Prostate gland (tissue), 2 donors: ENCODE results near the gene INPP5K. TPM values are rescaled to one million over a fixed set of nuclear protein-coding genes. Genes with fewer than 3 reads are reported as not detected.
"Not testable (repeated sequence)": the region's sequence is repeated elsewhere in the genome, so short reads cannot be mapped to it uniquely, and the experiment has no call there.

Experiments used
- DNase-seq: peaks from one replicate; pipeline ENCODE4 v3.0.0-alpha.2; 2019; ENCODE audit warnings: low spot score
- H3K27ac ChIP-seq, 2 donors: fragments of 200-600 bp; sonication (generic); 2 replicates each; pipeline ENCODE4 v1.5.1; 2017 to 2019
- H3K27me3 ChIP-seq: fragments of 200-600 bp; sonication (generic); replicated peaks from 2 replicates; pipeline ENCODE4 v1.5.1; 2019; ENCODE audit not compliant: insufficient read depth
- H3K36me3 ChIP-seq, 2 donors: fragments of 200-600 bp; sonication (generic); 1 replicate in 1 of 2; 2 replicates in 1 of 2; pipeline versions ENCODE4 v1.5.1 to v1.8.1; 2017 to 2019
- H3K4me1 ChIP-seq: fragments of 200-600 bp; sonication (generic); replicated peaks from 2 replicates; pipeline ENCODE4 v1.5.1; 2019
- H3K4me3 ChIP-seq, 2 donors: fragments of 200-600 bp; sonication (generic); 2 replicates each; pipeline ENCODE4 v1.5.1; 2017 to 2019
- H3K9me3 ChIP-seq: fragments of 200-600 bp; sonication (generic); 2 replicates; pipeline ENCODE4 v1.5.1; 2017
- POLR2A ChIP-seq: fragments of 450-650 bp; IDR thresholded peaks from one replicate; pipeline ENCODE4 v1.6.1; 2016; ENCODE audit warnings: antibody characterized with exemption, mild to moderate bottlenecking
- POLR2AphosphoS5 ChIP-seq: sonication (generic); formaldehyde crosslinking; IDR thresholded peaks from one replicate; pipeline ENCODE4 v1.6.1; 2017; ENCODE audit warnings: antibody characterized with exemption
- WGBS: methylation state at CpG from one replicate; pipeline ENCODE4 v1.1.5; 2018; 5-methylcytosine and 5-hydroxymethylcytosine counted together
- intact Hi-C: fragments of 100-400 bp; cut with DNase I; formaldehyde crosslinking; loops from one replicate; pipeline ENCODE4 v1.14.2; 2022
- total RNA-seq, 2 donors: library from RNA; depleted of rRNA; stranded (reverse); fragments of >200 nt; gene quantifications; one replicate each; pipeline ENCODE4 v1.1.0, GENCODE V29; 2016
- TF ChIP-seq, protein P1 (sequence below), 4 experiments: fragments of 200-600 bp in 2 of 4; fragments of 450-650 bp in 2 of 4; sonication (generic) in 2 of 4; IDR thresholded peaks; 1 replicate in 3 of 4; 2 replicates in 1 of 4; pipeline ENCODE4 v1.5.1; 2016 to 2019; ENCODE audit warnings: antibody characterized with exemption in 4 of 4, mild to moderate bottlenecking in 2 of 4, moderate library complexity in 2 of 4

The INPP5K gene
- total RNA-seq, 2 donors from 2014 or later: 82.7 to 87.4 TPM

DNA sequence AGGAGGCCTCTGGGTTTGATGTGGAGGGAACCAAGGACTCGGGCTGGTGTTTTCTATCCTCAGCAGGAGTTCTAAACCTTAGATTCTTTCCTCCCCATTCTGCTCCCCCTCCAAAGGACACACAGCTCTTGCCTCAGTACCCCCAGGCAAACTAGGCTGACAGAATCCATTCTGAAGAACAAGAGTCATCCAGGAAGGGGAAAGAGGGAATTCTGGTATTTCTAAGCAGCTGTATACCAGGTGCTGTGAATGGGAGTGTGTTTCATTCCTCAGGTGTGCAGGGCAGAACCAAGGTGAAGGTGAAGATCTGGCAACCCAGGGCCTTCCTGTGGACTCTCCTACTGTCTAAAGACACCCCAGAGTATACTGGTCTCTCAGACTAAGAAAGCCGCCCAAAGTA is 4.1 kb downstream of the INPP5K start:
- intact Hi-C loops: loop anchor here (10.0 kb wide), 1 partner anchor 58 kb away; the partner anchor contains the start of gene CRK
- peaks cover 0 to 4% of the 10 kb centered on the region in 2 donors for H3K36me3 ChIP-seq
- TF ChIP-seq, protein P1, sequence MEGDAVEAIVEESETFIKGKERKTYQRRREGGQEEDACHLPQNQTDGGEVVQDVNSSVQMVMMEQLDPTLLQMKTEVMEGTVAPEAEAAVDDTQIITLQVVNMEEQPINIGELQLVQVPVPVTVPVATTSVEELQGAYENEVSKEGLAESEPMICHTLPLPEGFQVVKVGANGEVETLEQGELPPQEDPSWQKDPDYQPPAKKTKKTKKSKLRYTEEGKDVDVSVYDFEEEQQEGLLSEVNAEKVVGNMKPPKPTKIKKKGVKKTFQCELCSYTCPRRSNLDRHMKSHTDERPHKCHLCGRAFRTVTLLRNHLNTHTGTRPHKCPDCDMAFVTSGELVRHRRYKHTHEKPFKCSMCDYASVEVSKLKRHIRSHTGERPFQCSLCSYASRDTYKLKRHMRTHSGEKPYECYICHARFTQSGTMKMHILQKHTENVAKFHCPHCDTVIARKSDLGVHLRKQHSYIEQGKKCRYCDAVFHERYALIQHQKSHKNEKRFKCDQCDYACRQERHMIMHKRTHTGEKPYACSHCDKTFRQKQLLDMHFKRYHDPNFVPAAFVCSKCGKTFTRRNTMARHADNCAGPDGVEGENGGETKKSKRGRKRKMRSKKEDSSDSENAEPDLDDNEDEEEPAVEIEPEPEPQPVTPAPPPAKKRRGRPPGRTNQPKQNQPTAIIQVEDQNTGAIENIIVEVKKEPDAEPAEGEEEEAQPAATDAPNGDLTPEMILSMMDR (IDR thresholded peaks at IDR 0.05): no peak
- TF ChIP-seq POLR2AphosphoS5: no peak
- peak overlapping the region; percentile 7 to 55 for H3K27ac ChIP-seq
- H3K4me1 ChIP-seq: peaks cover 10% of the 10 kb centered on the region
- H3K27me3 ChIP-seq: no peaks in the 10 kb centered on the region
- no peaks in the 10 kb centered on the region for H3K9me3 ChIP-seq
- 93% methylated on average over 2 of the region's 2 CpGs for WGBS
- DNase-seq: no peak
- H3K4me3 ChIP-seq: no peak overlapping the region

DNA sequence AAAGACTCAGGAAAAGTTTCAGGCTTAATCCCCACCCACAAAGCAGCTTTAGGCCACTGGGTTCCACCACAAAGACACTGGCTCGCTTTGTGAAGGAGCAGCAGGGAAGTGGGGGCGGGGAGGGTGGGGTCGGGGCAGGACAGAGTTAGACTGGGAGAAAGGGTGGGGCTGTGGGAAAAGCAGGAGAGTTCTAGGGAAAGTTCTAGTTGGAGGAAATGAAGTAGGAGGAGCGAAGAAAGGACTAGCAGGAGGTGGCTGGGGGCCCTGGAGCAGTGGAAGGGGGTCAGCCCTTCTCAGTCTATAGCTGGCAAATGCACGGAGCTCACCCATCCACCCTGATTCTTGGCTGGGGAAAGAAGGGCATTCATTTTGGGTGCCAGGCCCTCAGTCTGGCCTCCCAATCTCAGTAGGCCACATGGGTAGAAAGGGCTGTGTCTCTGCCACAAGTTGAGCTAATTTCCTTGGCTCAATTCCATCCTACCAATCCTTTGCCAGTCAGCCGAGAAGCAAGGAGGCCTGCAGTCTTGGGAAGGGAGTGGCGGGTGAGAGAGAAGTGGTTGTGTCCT is 4.6 kb downstream of the INPP5K start:
- intact Hi-C loops: loop anchor here (10.0 kb wide), 1 partner anchor 57 kb away; the partner anchor contains the start of gene CRK
- H3K27me3 ChIP-seq: no peaks in the 10 kb centered on the region
- H3K9me3 ChIP-seq: no peaks in the 10 kb centered on the region
- DNase-seq: peak; percentile 70
- H3K4me3 ChIP-seq: no peak overlapping the region
- peaks cover 0 to 4% of the 10 kb centered on the region in 2 donors for H3K36me3 ChIP-seq
- peak overlapping the region; percentile 7 to 55 for H3K27ac ChIP-seq
- 46% methylated on average over 7 of the region's 7 CpGs for WGBS
- peak; percentile 52 for TF ChIP-seq POLR2AphosphoS5
- TF ChIP-seq, protein P1 (IDR thresholded peaks at IDR 0.05): no peak
- no peak for TF ChIP-seq POLR2A
- H3K4me1 ChIP-seq: peaks cover 10% of the 10 kb centered on the region

DNA sequence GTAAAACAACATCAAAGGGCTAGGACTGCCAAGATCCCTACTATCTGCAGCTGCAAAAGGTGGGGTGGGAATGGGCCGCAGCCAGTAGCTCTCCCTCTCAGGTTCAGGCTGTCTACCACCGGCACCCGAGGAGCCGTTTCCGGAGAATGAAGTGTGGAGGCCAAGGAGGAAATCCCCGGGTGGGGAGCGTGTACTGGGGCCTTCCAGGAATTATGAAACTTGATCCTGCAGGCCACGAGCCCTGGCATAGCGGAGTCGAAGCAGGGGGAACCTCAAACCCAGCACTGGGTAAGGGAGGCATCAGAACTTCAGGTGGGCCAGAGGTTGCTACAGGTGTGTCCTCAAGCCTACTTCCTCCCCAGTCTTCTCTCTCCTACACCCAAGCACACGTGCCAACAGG is 5.1 kb downstream of the INPP5K start:
- Histone ChIP-seq H3K9me3 (no peaks in the 10 kb centered on the region), H3K4me1 (peaks cover 10% of the 10 kb centered on the region), H3K27ac (peak overlapping the region; percentile 7 to 55), H3K36me3 (peaks cover 0 to 4% of the 10 kb centered on the region in 2 donors), H3K4me3 (no peak overlapping the region), H3K27me3 (no peaks in the 10 kb centered on the region)
- intact Hi-C loops: loop anchor here (10.0 kb wide), 1 partner anchor 56 kb away; the partner anchor contains the start of gene CRK
- 32% methylated on average over 11 of the region's 11 CpGs for WGBS
- TF ChIP-seq POLR2AphosphoS5 (peak; percentile 70), POLR2A (no peak)
- TF ChIP-seq, protein P1 (IDR thresholded peaks at IDR 0.05): no peak
- DNase-seq: peak; percentile 52

DNA sequence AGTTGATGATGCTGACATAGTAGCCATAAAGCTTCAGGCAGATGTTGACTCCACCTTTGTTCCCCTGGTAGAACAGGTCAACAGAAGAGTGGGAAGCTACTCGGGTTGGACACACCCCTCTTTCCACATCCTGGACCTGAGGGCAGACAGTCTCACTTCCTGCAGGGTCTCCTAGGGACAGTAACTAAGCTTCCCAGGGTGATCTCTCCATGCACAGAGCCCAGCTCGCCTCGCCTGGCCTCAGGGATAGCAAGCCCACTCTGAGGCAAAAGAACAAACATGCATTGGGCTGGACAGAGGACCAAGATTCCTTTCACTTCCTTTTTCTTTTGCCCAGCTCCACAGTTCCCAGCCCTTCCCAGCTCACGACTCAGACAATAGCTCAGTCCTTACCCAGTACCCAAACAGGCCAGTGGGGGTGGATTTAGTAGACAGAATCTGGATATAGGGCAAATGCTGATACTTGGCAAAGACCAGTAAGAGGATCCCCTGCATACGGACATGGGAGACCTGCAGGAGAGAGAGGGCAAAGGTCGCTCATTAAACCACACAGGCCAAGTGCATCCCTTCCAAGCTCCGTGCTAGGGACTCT is 7.0 kb downstream of the INPP5K start:
- WGBS: 77% methylated on average over 7 of the region's 7 CpGs
- no peak for DNase-seq
- TF ChIP-seq POLR2AphosphoS5: no peak
- TF ChIP-seq POLR2A: no peak
- TF ChIP-seq, protein P1 (IDR thresholded peaks at IDR 0.05): no peak
- H3K4me3 ChIP-seq: no peak overlapping the region
- peaks cover 10% of the 10 kb centered on the region for H3K4me1 ChIP-seq
- no peaks in the 10 kb centered on the region for H3K27me3 ChIP-seq
- no peak overlapping the region for H3K27ac ChIP-seq
- intact Hi-C loops: no loop called here
- no peaks in the 10 kb centered on the region for H3K9me3 ChIP-seq
- H3K36me3 ChIP-seq: peaks cover 0 to 4% of the 10 kb centered on the region in 2 donors

DNA sequence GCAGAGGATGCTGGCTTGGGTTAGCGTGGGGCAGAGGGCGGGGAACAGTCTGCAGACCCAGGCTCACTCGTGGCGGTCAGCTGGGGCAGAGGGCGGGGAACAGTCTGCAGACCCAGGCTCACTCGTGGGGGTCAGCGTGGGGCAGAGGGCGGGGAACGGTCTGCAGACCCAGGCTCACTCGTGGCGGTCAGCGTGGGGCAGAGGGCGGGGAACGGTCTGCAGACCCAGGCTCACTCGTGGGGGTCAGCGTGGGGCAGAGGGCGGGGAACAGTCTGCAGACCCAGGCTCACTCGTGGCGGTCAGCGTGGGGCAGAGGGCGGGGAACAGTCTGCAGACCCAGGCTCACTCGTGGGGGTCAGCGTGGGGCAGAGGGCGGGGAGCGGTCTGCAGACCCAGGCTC is 7.7 kb downstream of the INPP5K start:
- intact Hi-C loops, H3K27ac ChIP-seq, H3K4me3 ChIP-seq, H3K9me3 ChIP-seq, H3K36me3 ChIP-seq, DNase-seq, H3K27me3 ChIP-seq: not testable (repeated sequence)
- H3K4me1 ChIP-seq: peaks cover 10% of the 10 kb centered on the region
- WGBS: 89% methylated on average over 23 of the region's 25 CpGs
